Loucy (cell line): ENCODE results near the gene RPLP2.

Experiments
- EZH2phosphoT487 ChIP-seq: fragments of 200-600 bp; IDR thresholded peaks from 2 replicates; pipeline ENCODE4 v1.6.1; 2018; ENCODE audit warnings: antibody characterized with exemption, mild to moderate bottlenecking, moderate library complexity, borderline replicate concordance
- TF ChIP-seq, protein P1 (sequence below): fragments of 200-600 bp; sonication (generic); conservative IDR thresholded peaks from 2 replicates; pipeline ENCODE4 v1.5.1; 2014; ENCODE audit warnings: mild to moderate bottlenecking, antibody characterized with exemption, low read length

DNA sequence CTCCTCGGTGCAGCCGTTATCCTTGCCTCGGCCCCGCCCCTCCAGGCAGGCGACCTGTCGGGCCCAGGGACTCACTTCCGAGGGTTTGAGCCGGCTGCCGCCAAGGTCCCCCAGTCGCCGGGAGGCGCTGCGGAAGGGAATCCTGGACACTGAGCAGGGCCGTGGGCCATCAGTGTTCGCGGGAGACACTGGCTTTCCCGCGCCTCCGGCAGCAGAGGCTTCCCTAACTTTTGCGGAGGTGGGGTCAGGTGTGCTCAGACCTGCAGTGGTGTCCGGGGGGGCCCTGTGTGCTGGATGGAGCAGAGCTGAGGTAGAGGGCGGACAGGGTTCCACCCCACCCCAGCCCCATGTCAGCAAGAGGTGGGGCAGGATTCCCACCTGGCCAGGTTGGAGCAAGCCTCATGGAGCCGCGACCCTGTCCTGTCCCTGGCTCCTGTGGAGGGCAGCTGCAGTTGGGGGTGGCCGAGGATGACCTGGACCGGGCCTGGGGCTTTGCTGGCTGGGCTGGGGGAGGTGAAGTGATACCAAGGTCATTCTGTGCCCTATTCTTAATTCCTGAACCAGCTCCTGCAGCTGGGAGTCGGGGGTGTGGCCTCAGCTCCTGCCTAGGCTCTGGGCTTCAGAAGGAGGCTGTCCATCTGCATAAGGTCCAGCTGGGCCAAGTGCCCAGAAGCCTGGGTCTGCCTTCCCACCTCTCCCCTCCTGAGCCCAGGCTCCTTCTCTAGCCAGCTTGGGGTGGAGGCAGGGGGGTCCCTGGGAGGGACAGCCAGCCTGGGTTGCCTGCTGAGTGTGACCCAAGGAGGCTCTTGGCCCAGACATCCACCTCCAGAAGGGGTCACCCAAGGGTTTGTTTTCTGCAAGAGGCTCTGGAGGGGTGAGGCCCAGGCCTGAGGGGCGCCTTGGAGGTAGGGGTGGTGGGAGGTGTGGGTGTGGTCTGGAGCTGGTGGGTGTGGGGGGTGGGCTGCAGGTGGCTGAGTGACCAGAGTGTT, 41.3 kb downstream of the RPLP2 start:
- TF ChIP-seq, protein P1, sequence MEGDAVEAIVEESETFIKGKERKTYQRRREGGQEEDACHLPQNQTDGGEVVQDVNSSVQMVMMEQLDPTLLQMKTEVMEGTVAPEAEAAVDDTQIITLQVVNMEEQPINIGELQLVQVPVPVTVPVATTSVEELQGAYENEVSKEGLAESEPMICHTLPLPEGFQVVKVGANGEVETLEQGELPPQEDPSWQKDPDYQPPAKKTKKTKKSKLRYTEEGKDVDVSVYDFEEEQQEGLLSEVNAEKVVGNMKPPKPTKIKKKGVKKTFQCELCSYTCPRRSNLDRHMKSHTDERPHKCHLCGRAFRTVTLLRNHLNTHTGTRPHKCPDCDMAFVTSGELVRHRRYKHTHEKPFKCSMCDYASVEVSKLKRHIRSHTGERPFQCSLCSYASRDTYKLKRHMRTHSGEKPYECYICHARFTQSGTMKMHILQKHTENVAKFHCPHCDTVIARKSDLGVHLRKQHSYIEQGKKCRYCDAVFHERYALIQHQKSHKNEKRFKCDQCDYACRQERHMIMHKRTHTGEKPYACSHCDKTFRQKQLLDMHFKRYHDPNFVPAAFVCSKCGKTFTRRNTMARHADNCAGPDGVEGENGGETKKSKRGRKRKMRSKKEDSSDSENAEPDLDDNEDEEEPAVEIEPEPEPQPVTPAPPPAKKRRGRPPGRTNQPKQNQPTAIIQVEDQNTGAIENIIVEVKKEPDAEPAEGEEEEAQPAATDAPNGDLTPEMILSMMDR = peak; percentile 58
- no peak for TF ChIP-seq EZH2phosphoT487
